ENCODE measurements around the gene PLCH1. TPM values are rescaled to one million over a fixed set of nuclear protein-coding genes. Genes with fewer than 3 reads are reported as not detected.

The PLCH1 gene
- total and polyA plus RNA-seq, 4 donors: 0.03 to 1.0 (median 0.22) TPM

DNA sequence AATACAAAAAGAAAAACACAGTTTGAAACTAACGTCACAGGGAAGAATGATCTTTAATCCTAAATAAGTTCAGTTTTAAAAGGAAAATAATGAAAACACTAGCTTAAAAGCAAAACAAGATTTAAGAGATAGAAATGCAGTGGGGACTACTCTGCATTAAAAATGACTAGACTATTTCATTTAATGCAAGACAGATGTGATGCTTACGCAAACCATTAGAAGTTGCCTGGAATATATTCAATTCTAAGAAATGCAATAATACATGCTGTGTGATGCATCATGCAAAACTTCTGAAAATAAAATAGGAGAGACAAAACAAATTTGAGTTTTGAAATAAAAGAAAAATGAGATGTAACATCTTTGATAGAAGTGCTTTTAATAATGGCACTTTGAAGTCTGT, 353.8 kb downstream of the PLCH1 start:
- Histone ChIP-seq H3K9ac (ENCODE audit: low read depth in 1 of 2, low read length in 2 of 2) (no peak overlapping the region), H3K9me3 (ENCODE audit: control insufficient read depth in 4 of 4, low read length in 3 of 4) (no peaks in the 10 kb centered on the region), H3K36me3 (ENCODE audit: control insufficient read depth in 4 of 4, insufficient read depth in 3 of 4, low read depth in 1 of 4, low read length in 3 of 4) (no peaks in the 10 kb centered on the region), H3K27me3 (ENCODE audit: control insufficient read depth in 4 of 4, insufficient read depth in 4 of 4, low read length in 3 of 4) (peaks cover 0 to 2% (median 0%) of the 10 kb centered on the region in 4 donors), H3K4me3 (ENCODE audit: low read depth in 1 of 3, low read length in 3 of 3) (no peak overlapping the region), H3K4me1 (ENCODE audit: control insufficient read depth in 4 of 4, insufficient read depth in 4 of 4, low read length in 3 of 4) (no peaks in the 10 kb centered on the region), H3K27ac (ENCODE audit: low read depth in 1 of 2, low read length in 2 of 2) (no peak overlapping the region)
- 86% methylated on average over 2 of the region's 2 CpGs for WGBS
- DNase-seq (ENCODE audit: low spot score): no peak
- no peak for TF ChIP-seq FOXA2 (IDR thresholded peaks at IDR 0.05)
- no peak for TF ChIP-seq HNF4A (conservative IDR thresholded peaks at IDR 0.05)
- no peak for TF ChIP-seq JUND (IDR thresholded peaks at IDR 0.05)
- TF ChIP-seq, protein P1, sequence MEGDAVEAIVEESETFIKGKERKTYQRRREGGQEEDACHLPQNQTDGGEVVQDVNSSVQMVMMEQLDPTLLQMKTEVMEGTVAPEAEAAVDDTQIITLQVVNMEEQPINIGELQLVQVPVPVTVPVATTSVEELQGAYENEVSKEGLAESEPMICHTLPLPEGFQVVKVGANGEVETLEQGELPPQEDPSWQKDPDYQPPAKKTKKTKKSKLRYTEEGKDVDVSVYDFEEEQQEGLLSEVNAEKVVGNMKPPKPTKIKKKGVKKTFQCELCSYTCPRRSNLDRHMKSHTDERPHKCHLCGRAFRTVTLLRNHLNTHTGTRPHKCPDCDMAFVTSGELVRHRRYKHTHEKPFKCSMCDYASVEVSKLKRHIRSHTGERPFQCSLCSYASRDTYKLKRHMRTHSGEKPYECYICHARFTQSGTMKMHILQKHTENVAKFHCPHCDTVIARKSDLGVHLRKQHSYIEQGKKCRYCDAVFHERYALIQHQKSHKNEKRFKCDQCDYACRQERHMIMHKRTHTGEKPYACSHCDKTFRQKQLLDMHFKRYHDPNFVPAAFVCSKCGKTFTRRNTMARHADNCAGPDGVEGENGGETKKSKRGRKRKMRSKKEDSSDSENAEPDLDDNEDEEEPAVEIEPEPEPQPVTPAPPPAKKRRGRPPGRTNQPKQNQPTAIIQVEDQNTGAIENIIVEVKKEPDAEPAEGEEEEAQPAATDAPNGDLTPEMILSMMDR (IDR thresholded peaks at IDR 0.05; ENCODE audit: low read depth, low read length, missing input control): no peak
- no peak for TF ChIP-seq EGR1 (IDR thresholded peaks at IDR 0.05; ENCODE audit: low read depth in 2 of 2)
- TF ChIP-seq, protein P2, sequence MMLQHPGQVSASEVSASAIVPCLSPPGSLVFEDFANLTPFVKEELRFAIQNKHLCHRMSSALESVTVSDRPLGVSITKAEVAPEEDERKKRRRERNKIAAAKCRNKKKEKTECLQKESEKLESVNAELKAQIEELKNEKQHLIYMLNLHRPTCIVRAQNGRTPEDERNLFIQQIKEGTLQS (IDR thresholded peaks at IDR 0.05): no peak
- TF ChIP-seq, protein P3, sequence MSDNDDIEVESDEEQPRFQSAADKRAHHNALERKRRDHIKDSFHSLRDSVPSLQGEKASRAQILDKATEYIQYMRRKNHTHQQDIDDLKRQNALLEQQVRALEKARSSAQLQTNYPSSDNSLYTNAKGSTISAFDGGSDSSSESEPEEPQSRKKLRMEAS (IDR thresholded peaks at IDR 0.05): no peak

DNA sequence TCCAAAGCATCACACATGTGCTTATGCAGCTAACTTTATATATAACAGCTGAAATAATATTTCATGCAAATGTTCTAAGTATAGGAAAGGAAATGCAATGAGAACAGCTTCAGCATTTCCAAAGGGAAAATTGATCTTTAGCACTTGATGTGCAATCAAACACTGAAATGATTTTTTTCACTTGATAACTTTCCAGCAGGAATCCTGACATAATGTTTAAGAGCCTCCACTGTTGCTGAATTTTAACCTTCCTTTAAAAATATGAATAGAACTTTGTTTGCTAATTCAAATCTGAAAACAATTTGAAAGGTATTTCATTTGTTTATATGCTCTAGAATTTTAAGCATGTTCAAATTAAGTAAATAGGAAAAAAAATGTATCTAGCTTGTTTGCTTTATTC, 354.5 kb downstream of the PLCH1 start:
- Histone ChIP-seq H3K9me3 (ENCODE audit: control insufficient read depth in 4 of 4, low read length in 3 of 4) (no peaks in the 10 kb centered on the region), H3K9ac (ENCODE audit: low read depth in 1 of 2, low read length in 2 of 2) (no peak overlapping the region), H3K27ac (ENCODE audit: low read depth in 1 of 2, low read length in 2 of 2) (no peak overlapping the region), H3K27me3 (ENCODE audit: control insufficient read depth in 4 of 4, insufficient read depth in 4 of 4, low read length in 3 of 4) (peaks cover 0 to 2% (median 0%) of the 10 kb centered on the region in 4 donors), H3K36me3 (ENCODE audit: control insufficient read depth in 4 of 4, insufficient read depth in 3 of 4, low read depth in 1 of 4, low read length in 3 of 4) (no peaks in the 10 kb centered on the region), H3K4me1 (ENCODE audit: control insufficient read depth in 4 of 4, insufficient read depth in 4 of 4, low read length in 3 of 4) (no peaks in the 10 kb centered on the region), H3K4me3 (ENCODE audit: low read depth in 1 of 3, low read length in 3 of 3) (no peak overlapping the region)
- no peak for DNase-seq (ENCODE audit: low spot score)
- TF ChIP-seq, protein P3 (IDR thresholded peaks at IDR 0.05): no peak
- TF ChIP-seq TAF1 (conservative IDR thresholded peaks at IDR 0.05): no peak
- no peak for TF ChIP-seq JUND (IDR thresholded peaks at IDR 0.05)
- TF ChIP-seq, protein P2 (IDR thresholded peaks at IDR 0.05): no peak
- no peak for TF ChIP-seq HNF4G (IDR thresholded peaks at IDR 0.05)
- TF ChIP-seq SP1 (IDR thresholded peaks at IDR 0.05): no peak
- TF ChIP-seq RAD21 (IDR thresholded peaks at IDR 0.05): no peak
- TF ChIP-seq NR2F2 (IDR thresholded peaks at IDR 0.05): no peak
- TF ChIP-seq HNF4A (conservative IDR thresholded peaks at IDR 0.05): no peak
- no peak for TF ChIP-seq EGR1 (IDR thresholded peaks at IDR 0.05; ENCODE audit: low read depth in 2 of 2)
- TF ChIP-seq, protein P4, sequence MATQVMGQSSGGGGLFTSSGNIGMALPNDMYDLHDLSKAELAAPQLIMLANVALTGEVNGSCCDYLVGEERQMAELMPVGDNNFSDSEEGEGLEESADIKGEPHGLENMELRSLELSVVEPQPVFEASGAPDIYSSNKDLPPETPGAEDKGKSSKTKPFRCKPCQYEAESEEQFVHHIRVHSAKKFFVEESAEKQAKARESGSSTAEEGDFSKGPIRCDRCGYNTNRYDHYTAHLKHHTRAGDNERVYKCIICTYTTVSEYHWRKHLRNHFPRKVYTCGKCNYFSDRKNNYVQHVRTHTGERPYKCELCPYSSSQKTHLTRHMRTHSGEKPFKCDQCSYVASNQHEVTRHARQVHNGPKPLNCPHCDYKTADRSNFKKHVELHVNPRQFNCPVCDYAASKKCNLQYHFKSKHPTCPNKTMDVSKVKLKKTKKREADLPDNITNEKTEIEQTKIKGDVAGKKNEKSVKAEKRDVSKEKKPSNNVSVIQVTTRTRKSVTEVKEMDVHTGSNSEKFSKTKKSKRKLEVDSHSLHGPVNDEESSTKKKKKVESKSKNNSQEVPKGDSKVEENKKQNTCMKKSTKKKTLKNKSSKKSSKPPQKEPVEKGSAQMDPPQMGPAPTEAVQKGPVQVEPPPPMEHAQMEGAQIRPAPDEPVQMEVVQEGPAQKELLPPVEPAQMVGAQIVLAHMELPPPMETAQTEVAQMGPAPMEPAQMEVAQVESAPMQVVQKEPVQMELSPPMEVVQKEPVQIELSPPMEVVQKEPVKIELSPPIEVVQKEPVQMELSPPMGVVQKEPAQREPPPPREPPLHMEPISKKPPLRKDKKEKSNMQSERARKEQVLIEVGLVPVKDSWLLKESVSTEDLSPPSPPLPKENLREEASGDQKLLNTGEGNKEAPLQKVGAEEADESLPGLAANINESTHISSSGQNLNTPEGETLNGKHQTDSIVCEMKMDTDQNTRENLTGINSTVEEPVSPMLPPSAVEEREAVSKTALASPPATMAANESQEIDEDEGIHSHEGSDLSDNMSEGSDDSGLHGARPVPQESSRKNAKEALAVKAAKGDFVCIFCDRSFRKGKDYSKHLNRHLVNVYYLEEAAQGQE (IDR thresholded peaks at IDR 0.05): no peak
- TF ChIP-seq, protein P1 (IDR thresholded peaks at IDR 0.05; ENCODE audit: low read depth, low read length, missing input control): no peak
- no peak for TF ChIP-seq FOXA1 (IDR thresholded peaks at IDR 0.05)
- TF ChIP-seq FOXA2 (IDR thresholded peaks at IDR 0.05): no peak
- no peak for TF ChIP-seq YY1 (IDR thresholded peaks at IDR 0.05)
- TF ChIP-seq, protein P5, sequence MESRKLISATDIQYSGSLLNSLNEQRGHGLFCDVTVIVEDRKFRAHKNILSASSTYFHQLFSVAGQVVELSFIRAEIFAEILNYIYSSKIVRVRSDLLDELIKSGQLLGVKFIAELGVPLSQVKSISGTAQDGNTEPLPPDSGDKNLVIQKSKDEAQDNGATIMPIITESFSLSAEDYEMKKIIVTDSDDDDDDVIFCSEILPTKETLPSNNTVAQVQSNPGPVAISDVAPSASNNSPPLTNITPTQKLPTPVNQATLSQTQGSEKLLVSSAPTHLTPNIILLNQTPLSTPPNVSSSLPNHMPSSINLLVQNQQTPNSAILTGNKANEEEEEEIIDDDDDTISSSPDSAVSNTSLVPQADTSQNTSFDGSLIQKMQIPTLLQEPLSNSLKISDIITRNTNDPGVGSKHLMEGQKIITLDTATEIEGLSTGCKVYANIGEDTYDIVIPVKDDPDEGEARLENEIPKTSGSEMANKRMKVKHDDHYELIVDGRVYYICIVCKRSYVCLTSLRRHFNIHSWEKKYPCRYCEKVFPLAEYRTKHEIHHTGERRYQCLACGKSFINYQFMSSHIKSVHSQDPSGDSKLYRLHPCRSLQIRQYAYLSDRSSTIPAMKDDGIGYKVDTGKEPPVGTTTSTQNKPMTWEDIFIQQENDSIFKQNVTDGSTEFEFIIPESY (IDR thresholded peaks at IDR 0.05): no peak
